NK-92 (cell line): ENCODE data around the gene MARCHF3.

Experiments used
- DNase-seq: peaks from one replicate; lab custom pipeline; 2025; ENCODE audit not compliant: unreplicated experiment; lab: John Stamatoyannopoulos, UW

The MARCHF3 gene

DNA sequence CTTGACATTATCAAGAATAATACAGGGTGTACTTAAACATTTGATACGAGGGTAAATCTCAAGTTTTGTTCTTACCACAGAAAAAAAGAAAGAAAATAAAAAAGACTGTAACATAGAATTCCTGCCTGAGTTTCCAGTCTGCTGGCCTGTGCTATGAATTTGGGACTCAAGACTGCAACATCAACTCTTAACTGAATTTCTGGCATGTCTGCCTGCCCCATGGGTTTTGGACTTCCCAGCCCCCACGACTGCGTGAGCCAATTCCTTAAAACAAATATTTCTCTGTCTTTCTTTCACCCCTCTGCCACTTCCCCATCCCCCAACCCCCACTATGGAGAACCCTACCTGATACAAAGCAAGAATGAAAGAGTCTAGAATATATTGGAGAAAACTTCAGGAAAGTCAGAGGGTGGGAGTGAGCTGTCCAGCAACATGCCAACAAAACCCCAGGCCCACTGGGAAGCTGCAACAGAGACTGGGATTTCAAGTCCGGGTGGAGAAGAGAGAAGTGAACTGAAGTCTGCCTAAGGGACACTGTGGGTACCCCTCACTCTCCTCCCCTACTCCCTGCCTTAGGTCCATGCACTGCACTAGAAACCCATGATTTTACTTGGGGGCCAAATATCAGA, 43.0 kb downstream of the MARCHF3 start:
- DNase-seq, result no peak

DNA sequence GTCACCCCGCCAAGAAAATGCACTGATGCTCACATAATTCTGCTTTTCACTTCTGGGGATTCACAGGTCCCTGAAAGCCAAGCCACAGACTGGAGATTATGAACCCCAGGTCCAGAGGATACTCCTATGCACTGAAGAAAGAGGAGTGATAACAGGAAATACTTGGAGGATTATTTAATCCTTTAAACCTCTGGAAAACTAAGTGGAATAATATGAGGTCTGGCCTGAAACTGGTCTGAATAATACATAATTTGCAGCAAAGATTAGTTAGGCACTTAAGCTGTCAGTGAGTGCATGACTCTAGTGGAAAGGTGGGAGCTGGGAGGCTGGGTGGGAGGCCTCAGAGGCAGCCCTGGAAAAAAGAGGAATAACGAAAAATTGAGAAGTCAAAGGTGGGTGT, 45.7 kb downstream of the MARCHF3 start:
- DNase-seq, result no peak

DNA sequence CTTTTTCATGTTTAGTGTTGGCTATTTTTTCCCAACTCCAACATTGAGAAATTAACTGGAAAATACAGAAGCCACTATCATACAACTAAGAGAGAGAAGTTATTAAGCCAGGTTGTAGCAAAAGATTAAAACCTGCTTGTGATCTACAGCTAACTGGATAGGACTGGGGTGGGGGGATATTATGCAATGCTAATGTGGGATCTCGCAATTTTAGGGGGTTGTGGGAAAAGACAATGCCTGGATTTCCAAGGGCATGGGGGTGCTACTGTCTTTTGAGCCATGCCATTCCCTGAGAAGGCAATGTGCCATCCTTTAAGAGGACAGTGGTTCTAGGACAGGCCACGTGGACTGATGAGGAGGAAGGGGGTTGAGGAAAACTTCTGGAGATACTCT, 46.5 kb downstream of the MARCHF3 start:
- no peak for DNase-seq

DNA sequence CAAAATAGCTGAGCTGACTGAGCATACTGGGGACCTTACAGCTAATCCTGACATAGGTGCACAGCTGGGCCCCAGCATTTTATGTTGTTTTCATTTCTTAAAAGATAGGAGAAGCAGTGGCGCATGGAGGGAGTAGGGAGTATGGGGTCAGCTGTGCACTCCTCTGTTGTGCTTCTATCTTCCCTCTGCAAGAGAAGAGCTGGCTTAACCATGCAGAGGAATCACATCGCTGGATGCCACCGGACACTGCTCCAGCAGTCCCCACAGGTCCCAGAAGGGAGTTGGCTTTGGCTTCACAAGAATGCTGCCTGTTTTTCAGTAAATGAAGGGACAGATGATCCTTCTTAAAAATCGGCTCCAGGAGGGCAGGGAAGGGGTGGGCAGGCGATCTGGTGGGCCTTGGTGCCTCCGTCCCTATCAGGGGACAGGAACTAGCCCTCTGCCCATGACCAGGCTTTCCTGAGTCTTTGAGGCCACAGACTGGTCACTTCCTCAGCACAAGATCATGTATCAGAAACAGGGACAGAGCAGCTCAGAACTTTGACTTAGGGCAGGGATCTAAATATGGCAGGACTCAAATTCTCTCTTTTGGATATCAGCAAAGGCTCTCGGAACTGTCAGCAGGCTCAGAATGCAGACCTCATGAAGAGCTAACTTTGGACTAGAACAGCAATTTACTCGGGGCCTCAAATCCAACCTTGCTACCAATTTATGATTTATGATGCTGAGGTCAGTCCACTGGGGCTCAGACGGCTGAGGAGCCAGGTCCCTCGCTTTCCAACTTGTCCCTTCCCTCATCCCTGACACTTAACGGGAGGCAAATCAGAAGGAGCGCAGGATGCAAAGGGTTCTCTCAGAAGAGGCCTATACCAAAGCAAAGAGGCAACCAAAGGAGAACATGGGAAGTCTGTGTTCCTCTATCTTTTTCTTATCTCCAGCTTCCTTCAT, 47.2 kb downstream of the MARCHF3 start:
- no peak for DNase-seq

DNA sequence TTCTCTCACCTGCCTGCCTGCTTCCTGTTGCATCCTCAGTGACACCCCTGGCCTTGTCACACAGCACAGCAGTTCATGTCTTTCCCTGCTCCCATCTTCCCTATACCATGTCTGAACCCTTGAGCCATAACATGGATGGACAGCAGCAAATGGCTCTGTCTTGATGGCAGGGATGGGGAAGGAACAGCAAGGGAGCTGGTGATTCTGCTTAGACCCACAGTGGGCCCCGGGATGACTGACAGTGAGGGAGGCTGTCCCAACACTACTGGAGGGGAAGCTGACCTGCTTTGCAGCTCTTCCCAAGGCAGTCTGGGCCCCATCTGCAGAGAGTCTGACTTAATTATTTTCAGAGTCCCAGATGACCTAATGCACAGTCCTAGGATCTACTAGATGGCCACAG, 48.2 kb downstream of the MARCHF3 start:
- no peak for DNase-seq

DNA sequence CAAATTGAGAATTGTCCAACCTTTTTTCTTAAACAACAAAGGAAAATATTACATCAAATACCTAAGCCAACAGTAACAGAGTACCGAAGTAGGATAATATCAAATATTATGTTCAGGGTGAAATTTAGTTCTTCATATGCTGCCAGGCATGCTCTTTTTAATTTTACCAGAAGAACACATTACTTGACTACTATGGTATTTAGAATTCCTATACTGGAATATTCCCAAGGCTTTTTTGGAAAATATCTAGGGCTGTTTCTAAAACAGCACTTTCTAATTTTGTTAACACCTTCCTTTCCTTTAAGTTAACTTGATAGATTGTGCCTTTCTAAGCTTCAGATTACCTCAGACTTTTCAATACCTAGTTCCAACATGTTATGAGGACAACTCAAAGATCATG, 48.7 kb downstream of the MARCHF3 start:
- DNase-seq, result no peak

DNA sequence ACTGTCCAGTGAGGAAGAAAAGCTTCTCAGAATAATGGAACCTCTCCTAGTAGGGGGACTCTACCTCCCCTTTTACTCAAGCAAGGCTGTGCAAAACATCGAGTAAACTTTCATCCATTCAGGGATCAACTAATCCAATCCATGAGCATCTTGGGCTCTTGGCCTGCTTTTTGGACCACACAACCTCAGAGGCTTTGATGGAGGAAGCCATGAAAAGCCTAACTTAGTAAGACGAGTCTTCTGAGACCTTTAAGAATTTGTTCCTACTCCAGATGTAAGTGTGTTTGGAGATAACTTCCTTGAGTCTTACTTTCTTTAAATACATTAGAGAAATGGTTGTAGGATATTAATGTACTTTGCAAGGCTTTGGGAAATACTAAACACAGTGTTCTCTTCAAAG, 49.1 kb downstream of the MARCHF3 start:
- no peak for DNase-seq

DNA sequence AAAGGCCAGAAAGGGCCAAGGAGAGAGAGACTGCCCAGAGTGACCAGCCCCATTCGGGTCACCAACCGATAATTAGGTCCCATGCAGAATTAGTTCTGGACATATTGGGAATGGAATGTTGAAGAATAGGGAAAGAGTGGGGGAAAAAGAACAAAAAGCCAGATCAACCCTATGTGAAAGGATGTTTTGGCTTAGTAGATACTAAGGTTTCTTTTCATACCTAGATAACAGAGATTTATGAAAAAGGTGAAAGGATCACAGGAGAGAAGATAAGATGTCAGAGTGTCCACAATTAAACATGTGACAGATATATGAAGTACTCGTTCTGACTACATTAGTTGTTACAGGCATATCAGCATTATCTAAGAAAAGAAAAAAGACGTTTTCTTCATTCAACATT, 52.1 kb downstream of the MARCHF3 start:
- no peak for DNase-seq

DNA sequence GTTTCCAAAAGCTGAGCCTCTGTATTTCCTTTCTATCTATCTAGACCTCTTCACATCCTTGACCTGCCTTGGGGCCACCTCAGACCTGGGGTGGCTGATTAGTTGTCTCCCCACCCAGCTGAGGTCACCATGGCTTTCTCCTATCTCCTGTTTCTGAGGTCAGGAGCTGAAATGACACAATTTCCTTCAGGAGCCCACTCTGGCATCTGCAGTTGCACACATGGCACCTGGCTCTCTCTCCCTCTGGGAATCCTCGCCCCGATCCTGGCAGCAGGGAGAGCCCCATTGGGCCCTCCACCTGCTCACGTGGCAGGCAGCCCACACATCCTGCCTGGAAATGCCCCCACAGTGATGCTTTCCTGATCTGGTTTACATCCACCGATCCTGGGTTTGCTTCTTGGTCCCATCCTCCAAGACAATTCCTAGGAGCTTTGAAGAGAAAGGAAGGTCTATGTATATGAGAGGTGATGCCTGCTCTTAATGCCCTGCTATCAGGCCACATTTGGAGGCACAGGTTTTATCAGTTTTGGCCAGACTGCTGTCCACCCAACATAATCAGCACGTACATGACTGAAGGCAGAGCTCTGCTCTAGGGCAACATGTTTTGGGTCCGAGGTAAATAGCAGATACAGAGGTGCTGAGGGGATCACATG, 53.7 kb downstream of the MARCHF3 start:
- no peak for DNase-seq

DNA sequence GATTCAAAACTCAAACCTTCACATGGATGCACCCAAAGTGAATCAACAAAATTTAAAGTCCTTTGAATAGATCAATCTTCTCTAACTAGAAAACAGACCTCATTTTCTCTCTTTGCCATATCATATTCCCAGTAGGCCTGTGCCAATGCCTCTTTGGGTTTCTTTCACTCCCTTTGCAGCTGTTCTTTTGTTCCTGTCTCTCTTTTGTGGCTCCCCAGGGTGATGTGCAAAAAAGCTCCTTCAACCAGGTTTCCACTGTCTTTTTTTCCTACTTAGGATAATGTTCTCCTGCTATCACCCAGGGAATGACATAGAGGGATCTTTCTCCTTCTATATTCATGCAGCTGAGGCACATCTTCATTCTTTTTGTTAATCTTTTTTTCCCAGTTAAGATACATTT, 54.6 kb downstream of the MARCHF3 start:
- DNase-seq, result no peak

DNA sequence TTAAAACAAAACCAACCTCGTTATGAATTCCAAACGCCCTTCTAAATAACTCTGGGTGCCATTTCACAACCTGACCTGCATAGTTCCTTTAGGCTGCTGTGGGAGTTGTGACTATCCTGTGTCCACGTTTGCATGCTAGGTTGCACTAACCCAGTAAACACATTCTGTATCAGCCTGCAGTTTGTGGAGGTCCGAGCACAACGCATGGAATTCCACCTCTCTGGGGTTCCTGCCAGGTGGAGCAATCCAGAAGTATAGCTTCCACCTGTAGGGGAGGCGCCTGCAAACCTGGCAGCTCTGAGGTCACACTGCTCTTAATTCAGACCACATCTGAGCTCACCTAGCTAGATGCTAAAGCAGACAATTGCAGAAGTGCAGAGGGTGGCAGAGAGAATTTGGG, 57.2 kb downstream of the MARCHF3 start:
- DNase-seq, result no peak

DNA sequence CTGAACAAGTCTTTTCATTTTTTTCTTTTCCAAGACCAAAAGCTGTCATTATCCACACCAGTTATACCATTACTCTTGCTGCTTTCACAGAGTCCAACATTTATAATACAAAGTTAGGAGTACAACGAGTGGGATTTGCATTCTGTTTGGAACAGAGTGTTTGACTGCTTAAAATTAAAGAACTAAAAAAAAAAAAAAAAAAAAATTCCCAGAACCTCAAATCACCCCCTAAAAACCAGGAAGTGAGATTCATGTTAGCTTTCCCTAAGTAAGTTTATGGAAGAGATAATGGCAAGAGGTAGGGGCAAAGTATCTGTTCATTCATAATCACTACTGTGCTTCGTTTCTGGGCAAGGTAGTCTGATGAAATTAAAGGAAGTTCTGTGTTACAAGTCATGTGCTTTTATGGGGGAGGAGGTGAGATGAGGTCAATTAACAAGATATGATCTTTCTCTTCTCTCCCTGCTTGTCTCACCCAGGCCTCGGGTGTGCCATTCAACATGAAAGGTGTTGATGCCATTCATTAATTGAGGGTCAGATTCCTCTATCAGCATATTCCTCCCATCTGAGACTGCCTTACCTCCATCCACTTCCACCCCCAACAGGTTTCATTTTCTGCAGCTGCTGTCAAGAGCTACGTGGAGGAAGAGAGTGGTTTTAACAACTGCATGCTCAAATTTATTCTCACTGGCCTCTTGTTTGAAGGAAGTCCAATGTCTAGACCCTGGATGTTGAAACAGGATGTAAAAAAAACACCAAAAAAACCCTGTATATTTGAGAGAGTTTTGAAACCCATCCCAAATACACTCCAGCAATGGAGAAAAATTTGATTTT, 58.1 kb downstream of the MARCHF3 start:
- no peak for DNase-seq

DNA sequence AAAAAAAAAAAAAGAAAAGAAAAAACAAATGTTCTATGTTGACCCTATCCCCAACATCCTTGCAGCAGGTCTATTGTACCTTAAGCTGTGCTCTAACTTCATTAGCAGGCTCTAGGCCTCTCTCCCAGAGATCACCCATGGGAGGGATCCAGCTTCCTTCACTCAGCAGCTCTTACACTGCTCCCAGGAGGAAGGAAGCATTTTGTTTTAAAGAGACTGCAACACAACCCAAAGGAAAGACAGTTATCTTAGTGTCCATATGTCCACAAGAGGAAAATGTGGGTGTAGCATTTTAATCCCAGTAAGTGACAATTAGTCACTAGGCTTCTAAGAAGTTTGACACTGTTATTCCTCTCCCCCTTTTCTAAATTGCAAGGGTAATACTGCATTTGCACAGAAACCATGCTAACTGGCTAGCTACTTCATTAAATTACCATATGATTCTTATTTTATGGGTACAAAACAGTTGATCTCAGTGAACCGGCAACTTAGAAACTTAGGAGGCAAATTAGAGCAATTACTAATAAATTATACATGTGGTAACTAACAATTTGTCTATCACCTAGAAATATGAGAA, 58.8 kb downstream of the MARCHF3 start:
- DNase-seq, result no peak

DNA sequence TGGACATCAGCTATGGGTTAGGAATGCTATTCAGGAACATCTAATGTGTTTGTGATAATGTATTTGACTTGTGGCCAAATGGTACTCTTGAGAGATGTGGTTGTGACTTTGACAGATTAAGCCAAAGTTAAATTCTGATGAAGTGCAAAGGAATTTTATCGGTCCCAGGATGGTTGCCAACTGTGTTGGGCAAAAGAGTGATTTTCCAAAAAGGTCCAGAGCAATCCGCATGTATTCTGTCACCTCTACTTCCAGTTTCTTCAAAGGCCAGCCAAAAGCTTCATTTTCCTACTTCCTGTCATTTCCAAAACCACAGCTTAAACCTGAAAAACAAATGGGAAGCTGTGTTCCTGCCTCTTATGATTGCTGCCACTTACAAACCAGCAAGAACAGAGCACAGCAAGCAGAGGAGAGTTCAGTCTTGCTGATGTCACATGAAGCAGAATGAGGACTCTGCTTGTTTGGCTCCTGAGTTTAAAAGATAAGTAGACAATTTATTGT, 59.8 kb downstream of the MARCHF3 start:
- no peak for DNase-seq

DNA sequence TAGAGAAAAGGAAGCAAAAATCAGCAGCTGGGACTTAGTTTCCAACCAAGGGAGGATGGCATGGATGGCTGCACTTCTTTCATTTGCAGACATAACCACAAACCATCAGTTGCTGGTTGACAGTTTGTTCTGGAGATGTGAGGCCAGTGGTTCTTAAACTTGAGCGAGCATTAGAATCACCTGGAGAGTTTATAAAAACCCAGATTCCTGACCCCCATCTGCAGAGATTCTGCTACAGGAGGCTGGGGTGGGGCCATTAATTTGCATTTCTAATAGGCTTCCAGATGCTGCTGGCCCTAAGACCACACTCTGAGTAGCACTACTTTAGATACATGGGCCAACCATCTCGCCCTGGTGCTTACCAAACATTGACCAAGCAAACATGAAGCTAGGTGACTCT, 60.8 kb downstream of the MARCHF3 start:
- DNase-seq, result no peak

DNA sequence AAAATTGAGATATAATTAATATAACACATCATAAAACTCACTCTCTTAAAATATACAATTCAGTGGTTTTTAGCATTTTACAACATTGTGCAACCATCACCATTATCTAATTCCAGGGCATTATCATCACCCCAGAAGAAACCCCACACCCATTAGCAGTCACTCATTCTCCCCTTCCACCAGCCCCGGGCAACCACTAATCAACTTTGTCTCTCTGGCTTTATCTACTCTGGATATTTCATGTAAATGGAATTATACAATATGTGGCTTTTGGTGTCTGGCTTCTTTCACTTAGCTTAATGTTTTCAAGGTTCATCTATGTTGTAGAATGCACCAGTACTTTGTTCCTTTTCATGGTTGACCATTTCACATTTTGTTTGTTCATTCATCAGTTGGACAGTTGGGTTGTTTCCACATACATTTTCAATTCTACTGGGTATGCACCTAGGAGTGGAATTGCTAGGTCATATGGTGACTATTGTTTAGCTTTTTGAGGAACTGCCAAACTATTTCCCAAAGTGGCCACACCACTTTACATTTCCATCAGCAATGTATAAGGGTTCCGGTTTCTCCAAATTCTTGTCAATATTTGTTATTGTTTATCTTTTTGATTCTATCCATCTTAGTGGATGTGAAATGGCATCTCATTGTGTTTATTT, 62.4 kb downstream of the MARCHF3 start:
- no peak for DNase-seq

DNA sequence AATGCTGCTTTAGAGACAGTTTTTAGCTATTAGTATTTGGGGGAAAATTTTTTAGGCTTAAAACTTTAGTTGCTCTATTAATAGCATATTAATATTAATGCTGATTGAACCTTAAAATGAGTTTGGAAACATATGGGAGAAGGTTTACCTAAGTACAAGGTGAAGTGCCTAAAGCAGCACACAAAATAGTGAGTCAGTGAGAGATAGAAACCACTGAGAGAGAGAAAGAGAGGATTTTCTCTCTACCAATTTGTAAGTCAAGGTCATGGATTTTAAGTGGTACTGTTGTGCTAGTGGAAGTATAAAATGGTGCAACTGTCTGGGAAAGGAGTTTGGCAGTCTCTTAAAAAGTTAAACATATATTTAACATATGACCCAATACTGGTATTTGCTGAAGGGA, 64.9 kb downstream of the MARCHF3 start:
- no peak for DNase-seq

DNA sequence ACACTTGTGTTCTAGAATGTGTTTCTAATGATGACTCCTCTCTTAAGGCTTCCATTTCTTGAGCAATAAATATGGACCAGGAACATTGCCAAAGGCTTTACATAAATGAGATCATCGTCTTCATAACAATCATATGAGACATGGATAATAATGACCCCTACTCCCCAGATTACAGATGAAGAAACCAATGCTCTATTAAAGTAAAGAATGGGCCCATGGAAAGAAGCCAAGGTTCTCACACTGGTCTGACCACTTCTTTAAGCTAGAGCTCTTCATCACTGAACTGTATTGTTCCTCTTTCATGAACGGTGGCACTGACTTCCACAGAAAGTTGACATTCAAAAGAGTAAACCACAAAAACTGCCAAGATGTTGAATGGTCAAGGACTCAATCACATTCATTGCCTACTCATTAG, 65.3 kb downstream of the MARCHF3 start:
- no peak for DNase-seq

DNA sequence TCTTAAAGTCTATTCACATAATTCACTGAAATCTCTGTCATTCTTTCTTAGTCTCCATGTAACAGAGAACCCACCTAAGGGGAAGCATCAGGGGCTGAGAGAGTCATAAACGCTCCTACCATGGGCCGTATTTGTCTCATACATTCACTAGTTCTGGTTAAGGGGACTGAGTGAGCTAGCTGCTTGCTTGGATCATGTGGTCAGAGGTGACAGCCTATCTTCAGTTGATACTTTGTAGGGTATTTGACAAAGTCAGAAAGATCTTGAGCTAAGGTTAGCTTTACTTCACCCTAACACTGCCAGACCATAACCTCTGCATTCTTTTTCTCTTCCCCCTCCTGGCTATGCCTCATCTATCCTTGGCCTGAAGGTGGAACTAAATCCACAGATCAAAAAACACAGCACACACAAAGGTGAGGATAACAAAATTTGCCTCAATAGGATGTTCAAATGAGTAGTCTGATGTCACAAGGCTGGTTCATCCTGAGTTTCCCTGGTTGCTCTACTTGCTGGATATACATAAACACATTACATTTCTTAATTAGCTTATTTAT, 66.5 kb downstream of the MARCHF3 start:
- no peak for DNase-seq

DNA sequence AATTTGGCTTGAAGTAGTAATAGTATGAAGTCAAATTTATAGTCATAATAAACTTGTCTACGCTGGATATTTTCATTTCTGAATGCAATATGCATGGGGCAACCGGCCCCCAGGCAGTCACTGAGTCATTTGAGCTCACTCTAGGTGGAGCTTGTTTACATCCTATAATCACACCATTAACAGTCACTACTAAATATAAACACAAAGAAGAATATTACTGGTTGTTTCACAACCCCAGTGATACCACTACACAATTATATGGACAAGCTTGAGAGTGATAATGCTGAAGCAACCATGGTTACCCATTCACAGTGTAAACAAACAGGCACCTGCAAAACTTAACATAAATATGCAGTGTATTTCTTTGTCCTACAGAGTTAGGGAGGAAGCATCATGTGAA, 68.7 kb downstream of the MARCHF3 start:
- no peak for DNase-seq
